SHP77 (cell line): ENCODE data around the gene GPC6.

Experiments used
- DNase-seq, 2 experiments: peaks; one replicate each; lab custom pipeline; 2025; lab: John Stamatoyannopoulos, UW

Gene GPC6

DNA sequence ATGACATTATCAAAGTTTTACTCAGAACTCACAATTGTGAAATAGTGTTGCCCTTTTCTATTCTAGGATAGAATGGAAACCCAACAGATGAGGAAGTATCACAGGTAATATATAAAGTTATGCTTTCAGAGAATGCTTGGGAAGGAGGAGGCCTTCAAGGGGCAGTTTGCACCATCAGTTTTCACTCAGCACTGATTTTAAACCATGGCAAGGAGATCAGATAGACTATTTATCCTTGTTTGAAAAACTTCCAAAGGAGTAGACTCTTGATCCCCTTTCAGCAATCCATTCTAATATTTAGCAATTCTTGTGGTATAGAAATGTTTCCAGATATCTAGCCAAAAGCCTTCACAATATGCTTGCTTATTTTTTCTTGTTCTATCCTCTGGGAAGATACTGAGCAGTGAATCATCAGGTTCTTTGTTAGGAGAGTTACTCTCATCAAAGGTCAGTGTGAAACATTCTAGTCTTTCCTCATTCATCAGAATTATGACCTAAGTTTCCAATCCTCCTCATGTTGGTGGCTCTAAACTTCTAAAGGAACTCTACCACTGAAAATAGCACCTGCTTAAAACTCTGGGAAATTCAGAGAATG is 3.8 kb downstream of the GPC6 start:
- no peak for DNase-seq

DNA sequence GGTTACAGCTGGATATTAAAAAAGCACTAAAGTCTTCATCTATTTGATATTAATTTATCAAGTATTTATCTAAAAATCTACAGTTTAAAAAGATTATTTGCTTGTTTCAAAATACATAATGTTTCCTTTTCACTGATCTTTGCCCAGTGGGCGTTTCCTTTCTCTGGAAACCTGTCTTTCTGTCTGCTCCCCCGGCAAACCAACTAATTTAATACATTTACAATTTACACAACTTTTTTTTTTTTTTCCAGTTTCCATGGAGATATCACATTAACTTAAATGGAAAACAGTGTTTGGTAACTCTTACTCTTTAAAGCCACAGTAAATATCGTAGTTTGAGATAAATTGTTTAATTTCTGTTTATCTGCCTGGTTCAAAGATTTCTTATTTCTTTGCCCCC is 5.3 kb downstream of the GPC6 start:
- no peak for DNase-seq

- no peak for DNase-seq
Observed at GRCh38 chr13:93233997-93234416, 7.4 kb downstream of the GPC6 start.

- DNase-seq, result no peak
Observed at GRCh38 chr13:93234459-93234858, 7.9 kb downstream of the GPC6 start.

- no peak for DNase-seq
Observed at GRCh38 chr13:93235258-93236015, 8.8 kb downstream of the GPC6 start.

GRCh38 chr13:93238711-93239110 is 12.1 kb downstream of the GPC6 start:
- DNase-seq, result no peak

DNA sequence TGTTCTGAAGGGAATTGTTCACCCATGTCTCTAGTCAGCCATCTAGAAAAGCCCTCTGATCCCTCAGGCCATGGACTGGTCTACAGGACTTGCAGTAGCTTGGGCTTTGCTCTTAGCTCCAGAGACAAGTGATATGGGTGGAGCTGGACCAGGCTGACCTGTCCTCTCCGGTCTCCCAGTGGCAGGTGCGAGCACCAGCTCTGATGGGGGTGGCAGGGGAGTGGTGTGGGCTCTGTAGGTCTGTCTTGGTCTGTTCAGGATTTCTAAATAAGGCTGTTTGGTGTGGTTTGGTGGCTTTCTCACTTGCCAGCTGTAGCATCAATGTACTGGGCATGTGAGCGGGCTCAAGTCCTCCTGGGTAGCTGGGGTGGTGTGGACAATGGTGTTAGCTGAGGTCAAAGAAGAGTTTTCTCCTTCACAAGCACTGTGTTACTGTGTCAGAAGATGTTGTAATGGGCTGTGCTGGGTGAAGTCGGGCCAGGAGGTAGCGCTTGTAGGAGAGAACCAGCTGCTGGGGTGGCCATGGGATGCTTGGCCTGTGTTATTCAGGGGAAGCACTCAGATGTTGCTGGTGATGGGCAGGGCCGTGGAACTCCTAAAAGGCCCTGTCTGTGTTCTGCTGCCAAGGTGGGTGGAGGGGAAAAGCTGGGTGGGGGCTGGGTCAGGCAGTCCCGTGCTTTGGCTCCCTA is 16.9 kb downstream of the GPC6 start:
- no peak for DNase-seq

DNA sequence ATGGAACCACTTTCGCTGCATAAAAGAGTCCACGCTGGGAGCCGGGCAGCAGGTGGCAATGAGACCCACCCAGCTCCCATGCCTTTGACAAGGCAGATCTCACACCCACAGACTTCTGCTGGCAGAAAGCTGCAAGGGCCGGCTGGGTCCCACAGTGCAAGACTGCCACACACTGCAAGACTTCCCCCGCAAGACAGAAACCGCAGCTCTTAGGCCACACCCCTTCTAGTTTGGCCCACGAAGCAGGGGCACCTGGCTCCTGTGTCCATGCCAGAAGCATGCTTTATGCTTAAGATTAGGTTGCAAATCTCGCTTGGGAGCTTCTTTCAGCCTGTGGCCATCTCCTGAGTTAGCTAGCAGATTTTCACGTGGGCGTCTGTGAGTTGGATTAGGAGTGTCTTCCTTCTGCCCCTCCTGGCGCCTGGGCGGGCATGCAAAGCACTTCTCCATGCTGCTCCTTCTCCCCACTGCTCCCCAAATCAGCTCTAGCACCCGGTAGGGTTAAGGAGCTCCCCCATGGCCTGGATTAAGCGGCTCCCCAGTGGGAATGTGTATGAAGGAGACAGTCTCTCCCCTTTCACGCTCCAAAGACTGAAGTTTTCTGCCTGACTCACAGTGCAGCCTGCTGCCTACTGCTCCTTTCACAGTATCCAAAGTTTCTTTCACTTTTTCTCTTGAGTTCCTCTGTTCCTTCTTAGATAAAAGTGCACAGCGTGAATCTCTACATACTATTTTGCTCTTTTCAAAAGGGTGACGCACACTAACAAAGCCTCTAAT is 17.7 kb downstream of the GPC6 start:
- DNase-seq, result no peak

GRCh38 chr13:93244918-93245280 is 18.3 kb downstream of the GPC6 start:
- no peak for DNase-seq

DNA sequence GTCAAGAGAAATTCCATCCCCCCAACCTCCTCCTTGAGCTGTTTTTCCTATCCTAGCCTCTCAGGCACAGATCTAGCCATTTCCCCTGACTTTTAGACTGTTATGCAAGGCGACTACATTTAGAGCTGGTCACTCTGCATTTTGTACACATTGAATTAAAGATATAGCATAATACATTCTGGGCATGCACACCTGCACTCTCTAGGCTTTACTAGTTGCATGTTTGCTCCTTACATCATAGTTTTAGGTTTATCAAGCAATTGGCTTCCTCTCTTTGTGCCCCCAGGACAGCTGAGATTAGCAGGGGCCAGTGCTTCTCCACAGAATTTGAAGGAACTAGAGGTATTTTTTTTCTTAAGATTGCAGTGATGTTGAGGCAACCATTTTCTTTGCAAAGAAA is 19.5 kb downstream of the GPC6 start:
- DNase-seq, result no peak

- peak; percentile 61 to 86 for DNase-seq
Observed at GRCh38 chr13:93248627-93249047, 22.0 kb downstream of the GPC6 start.

- no peak for DNase-seq
Observed at GRCh38 chr13:93249364-93250306, 23.0 kb downstream of the GPC6 start.

GRCh38 chr13:93254775-93255174 is 28.2 kb downstream of the GPC6 start:
- DNase-seq, result peak in 1 of 2 experiments; percentile 42

GRCh38 chr13:93256998-93257397 is 30.4 kb downstream of the GPC6 start:
- no peak for DNase-seq

- DNase-seq, result no peak
Observed at GRCh38 chr13:93259527-93260080, 33.0 kb downstream of the GPC6 start.

GRCh38 chr13:93260591-93260990 is 34.0 kb downstream of the GPC6 start:
- no peak for DNase-seq

- DNase-seq, result no peak
Observed at GRCh38 chr13:93262729-93263345, 36.2 kb downstream of the GPC6 start.

GRCh38 chr13:93264876-93265275 is 38.3 kb downstream of the GPC6 start:
- no peak for DNase-seq

GRCh38 chr13:93265800-93266199 is 39.2 kb downstream of the GPC6 start:
- no peak for DNase-seq

DNA sequence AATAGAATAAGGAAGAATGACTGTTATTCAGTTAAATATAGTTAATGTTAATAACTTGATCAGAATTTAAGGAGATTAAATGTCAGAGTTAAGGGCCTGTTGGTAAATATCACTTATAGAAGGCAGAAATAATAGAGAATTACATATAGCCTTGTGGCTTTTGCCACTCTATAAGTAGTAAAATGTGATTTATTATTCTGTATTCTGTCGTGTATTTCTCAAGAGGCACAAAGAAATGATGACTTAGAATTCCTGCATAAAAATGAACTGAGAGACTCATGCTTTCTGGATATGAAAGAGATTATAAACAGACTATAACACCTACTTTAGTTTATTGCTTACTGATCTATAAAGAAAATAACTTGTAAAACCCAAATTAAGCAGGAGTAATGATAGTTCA is 40.1 kb downstream of the GPC6 start:
- DNase-seq, result no peak
